Measurements from ENCODE around the gene PML.

GRCh38 chr15:74039656-74040010, 45.1 kb downstream of the PML start:
- TF ChIP-seq ZNF70 (CRISPR knock-in tag; IDR thresholded peaks at IDR 0.05) (no peak), BACH2 (CRISPR knock-in tag; IDR thresholded peaks at IDR 0.05; ENCODE audit: borderline replicate concordance) (no peak), ISL1 (CRISPR knock-in tag; IDR thresholded peaks at IDR 0.05) (no peak), TCF4 (CRISPR knock-in tag; IDR thresholded peaks at IDR 0.05; ENCODE audit: borderline replicate concordance) (no peak), ARNTL (CRISPR knock-in tag; IDR thresholded peaks at IDR 0.05; ENCODE audit: borderline replicate concordance, low read depth) (no peak), SNAI2 (CRISPR knock-in tag; IDR thresholded peaks at IDR 0.05) (no peak), PPARA (CRISPR knock-in tag; IDR thresholded peaks at IDR 0.05; ENCODE audit: borderline replicate concordance) (no peak)
- TF ChIP-seq, protein P1, sequence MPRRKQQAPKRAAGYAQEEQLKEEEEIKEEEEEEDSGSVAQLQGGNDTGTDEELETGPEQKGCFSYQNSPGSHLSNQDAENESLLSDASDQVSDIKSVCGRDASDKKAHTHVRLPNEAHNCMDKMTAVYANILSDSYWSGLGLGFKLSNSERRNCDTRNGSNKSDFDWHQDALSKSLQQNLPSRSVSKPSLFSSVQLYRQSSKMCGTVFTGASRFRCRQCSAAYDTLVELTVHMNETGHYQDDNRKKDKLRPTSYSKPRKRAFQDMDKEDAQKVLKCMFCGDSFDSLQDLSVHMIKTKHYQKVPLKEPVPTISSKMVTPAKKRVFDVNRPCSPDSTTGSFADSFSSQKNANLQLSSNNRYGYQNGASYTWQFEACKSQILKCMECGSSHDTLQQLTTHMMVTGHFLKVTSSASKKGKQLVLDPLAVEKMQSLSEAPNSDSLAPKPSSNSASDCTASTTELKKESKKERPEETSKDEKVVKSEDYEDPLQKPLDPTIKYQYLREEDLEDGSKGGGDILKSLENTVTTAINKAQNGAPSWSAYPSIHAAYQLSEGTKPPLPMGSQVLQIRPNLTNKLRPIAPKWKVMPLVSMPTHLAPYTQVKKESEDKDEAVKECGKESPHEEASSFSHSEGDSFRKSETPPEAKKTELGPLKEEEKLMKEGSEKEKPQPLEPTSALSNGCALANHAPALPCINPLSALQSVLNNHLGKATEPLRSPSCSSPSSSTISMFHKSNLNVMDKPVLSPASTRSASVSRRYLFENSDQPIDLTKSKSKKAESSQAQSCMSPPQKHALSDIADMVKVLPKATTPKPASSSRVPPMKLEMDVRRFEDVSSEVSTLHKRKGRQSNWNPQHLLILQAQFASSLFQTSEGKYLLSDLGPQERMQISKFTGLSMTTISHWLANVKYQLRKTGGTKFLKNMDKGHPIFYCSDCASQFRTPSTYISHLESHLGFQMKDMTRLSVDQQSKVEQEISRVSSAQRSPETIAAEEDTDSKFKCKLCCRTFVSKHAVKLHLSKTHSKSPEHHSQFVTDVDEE (CRISPR knock-in tag; IDR thresholded peaks at IDR 0.05): no peak
- TF ChIP-seq, protein P2, sequence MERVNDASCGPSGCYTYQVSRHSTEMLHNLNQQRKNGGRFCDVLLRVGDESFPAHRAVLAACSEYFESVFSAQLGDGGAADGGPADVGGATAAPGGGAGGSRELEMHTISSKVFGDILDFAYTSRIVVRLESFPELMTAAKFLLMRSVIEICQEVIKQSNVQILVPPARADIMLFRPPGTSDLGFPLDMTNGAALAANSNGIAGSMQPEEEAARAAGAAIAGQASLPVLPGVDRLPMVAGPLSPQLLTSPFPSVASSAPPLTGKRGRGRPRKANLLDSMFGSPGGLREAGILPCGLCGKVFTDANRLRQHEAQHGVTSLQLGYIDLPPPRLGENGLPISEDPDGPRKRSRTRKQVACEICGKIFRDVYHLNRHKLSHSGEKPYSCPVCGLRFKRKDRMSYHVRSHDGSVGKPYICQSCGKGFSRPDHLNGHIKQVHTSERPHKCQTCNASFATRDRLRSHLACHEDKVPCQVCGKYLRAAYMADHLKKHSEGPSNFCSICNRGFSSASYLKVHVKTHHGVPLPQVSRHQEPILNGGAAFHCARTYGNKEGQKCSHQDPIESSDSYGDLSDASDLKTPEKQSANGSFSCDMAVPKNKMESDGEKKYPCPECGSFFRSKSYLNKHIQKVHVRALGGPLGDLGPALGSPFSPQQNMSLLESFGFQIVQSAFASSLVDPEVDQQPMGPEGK (CRISPR knock-in tag; IDR thresholded peaks at IDR 0.05; ENCODE audit: borderline replicate concordance): no peak
